ENCODE measurements around the gene GTPBP1.

DNA sequence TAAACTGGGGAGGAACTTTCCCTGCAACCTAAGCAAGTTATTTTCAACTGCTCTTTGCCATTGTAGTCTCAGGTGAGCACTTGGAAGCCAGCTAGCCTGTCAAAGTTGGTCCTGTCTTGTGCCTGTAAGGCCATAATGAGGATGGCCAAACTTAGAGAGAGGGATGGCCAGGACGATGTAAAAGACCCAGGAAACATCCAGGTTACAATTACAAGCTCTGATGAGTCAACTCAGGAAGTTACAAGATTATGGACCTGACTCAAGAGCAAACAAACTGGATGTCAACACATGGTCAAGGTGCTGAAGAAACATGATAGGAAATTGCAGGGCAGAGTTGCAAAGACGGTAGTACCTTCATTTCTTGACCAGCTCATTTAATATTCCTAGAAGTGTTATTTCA lies 1.6 kb downstream of the GTPBP1 start:
- TF ChIP-seq, protein P1, sequence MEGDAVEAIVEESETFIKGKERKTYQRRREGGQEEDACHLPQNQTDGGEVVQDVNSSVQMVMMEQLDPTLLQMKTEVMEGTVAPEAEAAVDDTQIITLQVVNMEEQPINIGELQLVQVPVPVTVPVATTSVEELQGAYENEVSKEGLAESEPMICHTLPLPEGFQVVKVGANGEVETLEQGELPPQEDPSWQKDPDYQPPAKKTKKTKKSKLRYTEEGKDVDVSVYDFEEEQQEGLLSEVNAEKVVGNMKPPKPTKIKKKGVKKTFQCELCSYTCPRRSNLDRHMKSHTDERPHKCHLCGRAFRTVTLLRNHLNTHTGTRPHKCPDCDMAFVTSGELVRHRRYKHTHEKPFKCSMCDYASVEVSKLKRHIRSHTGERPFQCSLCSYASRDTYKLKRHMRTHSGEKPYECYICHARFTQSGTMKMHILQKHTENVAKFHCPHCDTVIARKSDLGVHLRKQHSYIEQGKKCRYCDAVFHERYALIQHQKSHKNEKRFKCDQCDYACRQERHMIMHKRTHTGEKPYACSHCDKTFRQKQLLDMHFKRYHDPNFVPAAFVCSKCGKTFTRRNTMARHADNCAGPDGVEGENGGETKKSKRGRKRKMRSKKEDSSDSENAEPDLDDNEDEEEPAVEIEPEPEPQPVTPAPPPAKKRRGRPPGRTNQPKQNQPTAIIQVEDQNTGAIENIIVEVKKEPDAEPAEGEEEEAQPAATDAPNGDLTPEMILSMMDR (IDR thresholded peaks at IDR 0.05): no peak
- TF ChIP-seq POLR2A (IDR thresholded peaks at IDR 0.05) (no peak), POLR2AphosphoS5 (IDR thresholded peaks at IDR 0.05) (peak in 2 of 3 donors; percentile 32 to 57)
